MG63 (cell line): ENCODE measurements around the gene LETM1. TPM values are rescaled to one million over a fixed set of nuclear protein-coding genes. Genes with fewer than 3 reads are reported as not detected.

Source experiments
- total RNA-seq: library from RNA; depleted of rRNA; stranded (reverse); fragments of >200 nt; shearing (Covaris generic); gene quantifications from 2 replicates; pipeline ENCODE4 v1.2.3, GENCODE V29; 2014; ENCODE audit warnings: low replicate concordance; rRNA removed

The LETM1 gene
- total RNA-seq, 1 experiment from 2014 or later = 49.4 TPM

Other genes starting within 250 kb of the LETM1 start
- 2.6 and 4.0 TPM in 2 replicates for gene FAM53A, start 171.8 kb downstream of the LETM1 start, total RNA-seq
- 72.1 and 99.1 TPM in 2 replicates for gene SLBP, start 143.8 kb downstream of the LETM1 start, total RNA-seq
- 11.2 and 15.7 TPM in 2 replicates for gene TMEM129, start 134.8 kb downstream of the LETM1 start, total RNA-seq
- gene TACC3, start 134.6 kb downstream of the LETM1 start, total RNA-seq = 67.1 and 72.9 TPM in 2 replicates
- gene FGFR3, start 62.9 kb downstream of the LETM1 start, total RNA-seq = 0.07 and 8.9 TPM in 2 replicates
- gene NSD2, start 15.2 kb upstream of the LETM1 start, total RNA-seq = 34.1 and 39.9 TPM in 2 replicates
- 4.7 and 15.0 TPM in 2 replicates for gene NELFA, start 152.8 kb upstream of the LETM1 start, total RNA-seq
- gene NAT8L, start 203.2 kb upstream of the LETM1 start, total RNA-seq = 2.0 and 4.3 TPM in 2 replicates